Epithelial cell of proximal tubule (primary cell): Measurements from ENCODE around the gene SLC15A5. TPM values are rescaled to one million over a fixed set of nuclear protein-coding genes. Genes with fewer than 3 reads are reported as not detected.
A peak's percentile ranks its signal among the peaks of the same experiment; 100 is the strongest.

Experiments
- DNase-seq: peaks from one replicate; pipeline ENCODE4 v3.0.0-alpha.2; 2011; ENCODE audit warnings: low read depth
- H3K4me3 ChIP-seq: 2 replicates; pipeline ENCODE4 v1.5.1; 2011; ENCODE audit warnings: low read depth, mild to moderate bottlenecking, low read length
- total RNA-seq: library from RNA; depleted of rRNA; stranded (reverse); fragments of >200 nt; gene quantifications from 2 replicates; pipeline ENCODE4 v1.2.3, GENCODE V29; 2015
- TF ChIP-seq, protein P1 (sequence below): conservative IDR thresholded peaks from 2 replicates; pipeline ENCODE4 v1.5.1; 2012; ENCODE audit warnings: low read depth, mild to moderate bottlenecking, low read length

The SLC15A5 gene
- total RNA-seq, 1 donor from 2014 or later, result not detected

DNA sequence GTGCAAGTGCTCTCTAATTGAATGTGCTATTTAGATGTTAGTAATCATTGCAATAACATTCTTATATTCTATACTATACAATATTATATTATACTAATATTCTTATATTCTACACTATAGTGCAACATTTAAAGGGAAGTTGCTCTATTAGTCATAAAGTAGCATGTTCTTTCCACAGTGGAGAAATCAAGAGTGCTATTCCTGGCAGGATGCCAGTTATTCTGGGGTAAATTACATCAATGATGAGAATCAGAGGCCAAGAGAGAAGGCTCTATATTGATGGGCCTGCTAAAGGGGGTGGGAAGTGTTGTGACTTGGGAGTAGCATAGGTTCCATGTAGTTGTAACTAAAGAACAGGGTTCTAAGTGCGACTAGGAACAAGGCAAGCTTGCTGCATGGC is 121.5 kb downstream of the SLC15A5 start:
- H3K4me3 ChIP-seq, result no peak overlapping the region
- no peak for DNase-seq
- TF ChIP-seq, protein P1, sequence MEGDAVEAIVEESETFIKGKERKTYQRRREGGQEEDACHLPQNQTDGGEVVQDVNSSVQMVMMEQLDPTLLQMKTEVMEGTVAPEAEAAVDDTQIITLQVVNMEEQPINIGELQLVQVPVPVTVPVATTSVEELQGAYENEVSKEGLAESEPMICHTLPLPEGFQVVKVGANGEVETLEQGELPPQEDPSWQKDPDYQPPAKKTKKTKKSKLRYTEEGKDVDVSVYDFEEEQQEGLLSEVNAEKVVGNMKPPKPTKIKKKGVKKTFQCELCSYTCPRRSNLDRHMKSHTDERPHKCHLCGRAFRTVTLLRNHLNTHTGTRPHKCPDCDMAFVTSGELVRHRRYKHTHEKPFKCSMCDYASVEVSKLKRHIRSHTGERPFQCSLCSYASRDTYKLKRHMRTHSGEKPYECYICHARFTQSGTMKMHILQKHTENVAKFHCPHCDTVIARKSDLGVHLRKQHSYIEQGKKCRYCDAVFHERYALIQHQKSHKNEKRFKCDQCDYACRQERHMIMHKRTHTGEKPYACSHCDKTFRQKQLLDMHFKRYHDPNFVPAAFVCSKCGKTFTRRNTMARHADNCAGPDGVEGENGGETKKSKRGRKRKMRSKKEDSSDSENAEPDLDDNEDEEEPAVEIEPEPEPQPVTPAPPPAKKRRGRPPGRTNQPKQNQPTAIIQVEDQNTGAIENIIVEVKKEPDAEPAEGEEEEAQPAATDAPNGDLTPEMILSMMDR, result no peak

DNA sequence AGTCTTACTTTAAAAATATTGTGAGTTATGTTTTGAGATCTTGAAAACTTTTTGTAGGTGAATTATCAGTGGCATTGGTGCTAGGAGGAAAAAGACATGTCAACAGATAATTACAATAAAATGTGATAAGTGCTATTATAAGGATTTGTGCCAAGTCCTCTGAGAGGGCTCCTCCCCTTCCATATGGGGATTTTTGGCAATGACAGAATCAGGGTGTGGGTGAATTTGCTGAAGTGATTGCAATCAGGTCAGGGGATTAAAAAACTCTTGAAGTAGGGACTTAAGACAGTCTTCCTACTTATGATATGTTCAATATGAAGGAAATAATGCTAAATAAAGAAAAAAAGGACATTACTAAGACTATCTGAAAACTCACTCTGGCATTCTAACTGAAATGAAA is 122.5 kb downstream of the SLC15A5 start:
- H3K4me3 ChIP-seq, result no peak overlapping the region
- no peak for DNase-seq
- TF ChIP-seq, protein P1, result no peak

DNA sequence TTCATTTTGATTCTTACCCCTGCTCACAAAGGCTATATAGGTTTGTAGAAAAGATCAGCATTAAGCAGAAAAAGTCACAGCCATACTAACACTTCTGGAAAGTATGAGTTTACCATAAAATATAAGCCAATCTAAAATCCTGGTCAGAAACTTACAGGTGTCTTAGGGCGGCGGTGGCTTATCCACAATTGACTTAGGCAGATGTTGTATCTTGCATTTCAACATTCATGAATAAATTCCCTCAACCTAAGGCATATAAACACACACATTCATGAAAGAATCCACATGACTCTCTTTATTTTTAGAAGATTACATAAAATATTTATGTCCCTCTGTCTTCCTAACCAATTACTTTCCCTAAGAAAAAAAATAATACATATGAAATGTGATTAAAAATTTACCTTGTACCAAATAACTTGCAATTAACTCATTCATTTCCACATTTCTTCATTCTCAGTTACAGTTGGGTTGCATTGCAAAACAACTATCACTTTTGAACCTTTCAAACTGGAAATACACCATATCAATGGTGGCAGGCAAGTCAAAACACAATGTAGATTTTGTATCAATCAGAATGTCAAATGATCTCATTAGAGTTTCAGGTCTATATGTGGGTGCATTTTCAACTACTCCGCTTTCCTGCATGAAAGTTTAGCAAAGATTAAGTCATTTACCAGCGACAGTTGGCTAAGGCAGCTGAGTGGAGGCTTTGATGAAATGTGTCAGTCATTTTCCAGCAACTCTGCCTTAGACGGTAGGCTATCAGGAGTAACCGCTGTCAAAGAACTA is 124.4 kb downstream of the SLC15A5 start:
- H3K4me3 ChIP-seq, result no peak overlapping the region
- TF ChIP-seq, protein P1, result no peak
- DNase-seq, result no peak

DNA sequence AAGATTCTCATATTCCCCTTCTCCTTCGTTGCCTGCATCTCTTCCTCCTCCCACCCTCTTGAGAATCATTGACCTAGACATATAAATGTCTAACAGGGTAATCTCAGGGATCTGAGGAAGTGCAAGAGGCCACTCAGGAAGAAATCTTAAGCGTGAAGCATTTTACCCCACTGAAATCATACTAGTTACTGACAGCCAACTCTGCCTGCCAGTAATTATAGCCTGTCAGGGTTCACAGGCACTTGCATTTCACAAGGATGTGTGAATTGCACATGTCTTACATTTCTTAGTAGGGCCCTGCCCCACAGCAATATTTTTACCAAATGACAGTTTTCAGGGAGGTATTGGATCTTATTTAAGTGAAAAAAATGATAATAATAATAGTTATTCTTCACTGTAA is 127.2 kb downstream of the SLC15A5 start:
- no peak overlapping the region for H3K4me3 ChIP-seq
- peak; percentile 10 for DNase-seq
- TF ChIP-seq, protein P1, result no peak

DNA sequence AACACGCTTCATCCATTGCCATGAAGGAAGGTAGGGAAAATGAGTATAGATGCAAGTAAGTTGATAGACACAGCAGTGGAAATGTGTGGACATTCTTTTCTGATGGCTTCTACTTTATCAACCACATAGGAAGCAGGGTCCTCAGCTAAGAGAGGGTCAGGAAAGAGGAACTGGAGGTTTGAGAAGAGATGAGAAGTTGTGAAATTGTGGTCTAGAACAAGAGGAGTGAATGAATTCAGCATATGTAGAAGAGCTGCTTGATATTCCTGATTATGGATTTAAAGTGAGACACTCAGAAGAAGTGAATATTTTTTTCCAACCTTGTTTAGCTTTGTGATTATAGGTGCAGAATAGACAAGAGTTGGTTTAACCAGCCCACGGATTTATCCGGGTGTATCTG is 128.5 kb downstream of the SLC15A5 start:
- no peak overlapping the region for H3K4me3 ChIP-seq
- no peak for DNase-seq
- TF ChIP-seq, protein P1, result no peak

Other genes starting within 250 kb of the SLC15A5 start
- 49.4 and 130 TPM in 2 replicates for gene MGST1, start 70.0 kb upstream of the SLC15A5 start, total RNA-seq